ENCODE results near the gene GLTP.

GRCh38 chr12:109890620-109891170 lies 10.4 kb upstream of the GLTP start:
- TF ChIP-seq CTCF (IDR thresholded peaks at IDR 0.05; ENCODE audit: low read depth, low read length, poor library complexity, severe bottlenecking) (no peak), EZH2phosphoT487 (IDR thresholded peaks at IDR 0.05; ENCODE audit: borderline replicate concordance, low read length) (no peak)
